PC-3 (cell line): ENCODE results near the gene MAGEL2. TPM values are rescaled to one million over a fixed set of nuclear protein-coding genes. Genes with fewer than 3 reads are reported as not detected.

Experiments used
- ATAC-seq: fragments of 200-7000 bp; cut with Tn5 transposase; 2 replicates; pipeline ENCODE4 v1.9.1; 2020; ENCODE audit warnings: mild to moderate bottlenecking, moderate library complexity
- BruUV-seq: library from RNA; stranded (reverse); fragments of 400-500 nt; replicated peaks from 2 replicates; lab custom pipeline; 2021; lab: Mats Ljungman, UMichigan
- CTCF ChIA-PET: fragments of 300-600 bp; sonication (Branson Sonifier 250); formaldehyde crosslinking; loops from one replicate; lab custom pipeline; 2022; ENCODE audit warnings: antibody characterized with exemption; lab: Charles Lee
- POLR2A ChIA-PET: fragments of 300-600 bp; sonication (Branson Sonifier 250); formaldehyde crosslinking; loops from one replicate; lab custom pipeline; 2022; ENCODE audit warnings: antibody characterized with exemption; ENCODE audit not compliant: unreplicated experiment; lab: Charles Lee
- DNase-seq: peaks from one replicate; pipeline ENCODE4 v3.0.0-alpha.2; 2015
- H2AFZ ChIP-seq: fragments of 300-600 bp; sonication (generic); 2 replicates; pipeline ENCODE4 v1.6.0; 2016; ENCODE audit warnings: antibody characterized with exemption, low read length
- H3F3A ChIP-seq: fragments of 300-600 bp; sonication (generic); one replicate; pipeline ENCODE4 v1.6.0; 2017; ENCODE audit warnings: antibody characterized with exemption, low read length, control low read depth, mild to moderate bottlenecking; ENCODE audit not compliant: unreplicated experiment
- H3K27ac ChIP-seq: fragments of 300-600 bp; sonication (generic); 2 replicates; pipeline ENCODE4 v1.5.1; 2016; ENCODE audit warnings: mild to moderate bottlenecking, low read length
- H3K27me3 ChIP-seq: fragments of 300-600 bp; sonication (generic); 2 replicates; pipeline ENCODE4 v1.6.1; 2016; ENCODE audit warnings: low read length, mixed read lengths
- H3K36me3 ChIP-seq: fragments of 300-600 bp; sonication (generic); 2 replicates; pipeline ENCODE4 v1.6.1; 2016; ENCODE audit warnings: low read depth, mixed run types, low read length, mixed read lengths
- H3K4me1 ChIP-seq: fragments of 300-600 bp; sonication (generic); 2 replicates; pipeline ENCODE4 v1.5.1; 2016; ENCODE audit warnings: low read length; ENCODE audit not compliant: insufficient read depth
- H3K4me2 ChIP-seq: fragments of 300-600 bp; sonication (generic); 2 replicates; pipeline ENCODE4 v1.6.0; 2016; ENCODE audit warnings: low read length
- H3K4me3 ChIP-seq: fragments of 300-600 bp; sonication (generic); 2 replicates; pipeline ENCODE4 v1.5.1; 2016; ENCODE audit warnings: mild to moderate bottlenecking, low read length, mixed read lengths
- H3K79me2 ChIP-seq: fragments of 300-600 bp; sonication (generic); 2 replicates; pipeline ENCODE4 v1.6.1; 2017; ENCODE audit warnings: low read length, mixed read lengths
- H3K9ac ChIP-seq: fragments of 300-600 bp; sonication (generic); 2 replicates; pipeline ENCODE4 v1.6.0; 2016; ENCODE audit warnings: mild to moderate bottlenecking, low read length
- H3K9me2 ChIP-seq: fragments of 300-600 bp; sonication (generic); replicated peaks from 2 replicates; pipeline ENCODE4 v1.6.1; 2016; ENCODE audit warnings: mixed run types, low read length, mixed read lengths
- H3K9me3 ChIP-seq: fragments of 300-600 bp; sonication (generic); 2 replicates; pipeline ENCODE4 v1.6.1; 2016; ENCODE audit warnings: low read length, mixed read lengths
- H4K20me1 ChIP-seq: fragments of 300-600 bp; sonication (generic); 2 replicates; pipeline ENCODE4 v1.6.1; 2016; ENCODE audit warnings: low read length, mixed read lengths
- CTCF ChIP-seq: fragments of 300-600 bp; sonication (generic); conservative IDR thresholded peaks from 2 replicates; pipeline ENCODE4 v1.5.1; 2017; ENCODE audit warnings: antibody characterized with exemption, low read depth, mild to moderate bottlenecking, low read length
- EZH2 ChIP-seq: fragments of 300-600 bp; sonication (generic); IDR thresholded peaks from one replicate; pipeline ENCODE4 v1.6.1; 2017; ENCODE audit warnings: antibody characterized with exemption, mild to moderate bottlenecking, low read length; ENCODE audit not compliant: unreplicated experiment
- EZH2phosphoT487 ChIP-seq: fragments of 300-600 bp; sonication (generic); IDR thresholded peaks from 2 replicates; pipeline ENCODE4 v1.6.1; 2018; ENCODE audit warnings: mild to moderate bottlenecking, antibody characterized with exemption, low read length, borderline replicate concordance
- intact Hi-C: fragments of 100-400 bp; cut with micrococcal nuclease; formaldehyde crosslinking; loops from 2 replicates; pipeline ENCODE4 v1.9.0; 2023
- total RNA-seq: library from RNA; depleted of rRNA; stranded (reverse); fragments of >200 nt; gene quantifications from 2 replicates; pipeline ENCODE4 v1.2.3, GENCODE V29; 2014

The MAGEL2 gene
- total RNA-seq, 1 experiment from 2014 or later: not detected

GRCh38 chr15:23694592-23694991 is 46.9 kb upstream of the MAGEL2 start:
- no peak for ATAC-seq
- no peak overlapping the region for H3K27ac ChIP-seq
- peaks cover 13% of the 10 kb centered on the region; the same call in 1 of the 2 replicates for H3K9me3 ChIP-seq
- no peak overlapping the region for H2AFZ ChIP-seq
- no peaks in the 10 kb centered on the region for H3K36me3 ChIP-seq
- no peaks in the 10 kb centered on the region for H3K79me2 ChIP-seq
- H3K4me3 ChIP-seq: no peak overlapping the region
- intact Hi-C loops: no loop called here
- BruUV-seq: no TSS peak
- POLR2A ChIA-PET: no interaction called here
- TF ChIP-seq CTCF (no peak), EZH2phosphoT487 (no peak), EZH2 (no peak)
- DNase-seq: no peak
- H4K20me1 ChIP-seq: no peaks in the 10 kb centered on the region
- H3K9ac ChIP-seq: no peak overlapping the region
- H3F3A ChIP-seq: no peaks in the 10 kb centered on the region
- CTCF ChIA-PET: no interaction called here
- H3K4me1 ChIP-seq: no peaks in the 10 kb centered on the region
- H3K4me2 ChIP-seq: no peak overlapping the region
- no peaks in the 10 kb centered on the region for H3K9me2 ChIP-seq
- H3K27me3 ChIP-seq: no peaks in the 10 kb centered on the region

GRCh38 chr15:23690450-23690852 is 42.8 kb upstream of the MAGEL2 start:
- no peaks in the 10 kb centered on the region for H3K27me3 ChIP-seq
- no peak for ATAC-seq

GRCh38 chr15:23690015-23690414 is 42.3 kb upstream of the MAGEL2 start:
- ATAC-seq (no peak), DNase-seq (no peak)
- Histone ChIP-seq H3K27ac (no peak overlapping the region), H3K27me3 (no peaks in the 10 kb centered on the region), H2AFZ (no peak overlapping the region), H3K36me3 (no peaks in the 10 kb centered on the region), H3K79me2 (no peaks in the 10 kb centered on the region), H3K9me3 (peaks cover 15% of the 10 kb centered on the region), H3K9me2 (no peaks in the 10 kb centered on the region), H3F3A (no peaks in the 10 kb centered on the region), H3K4me3 (no peak overlapping the region), H3K4me1 (no peaks in the 10 kb centered on the region), H3K9ac (no peak overlapping the region), H3K4me2 (no peak overlapping the region), H4K20me1 (no peaks in the 10 kb centered on the region)
- intact Hi-C loops: no loop called here
- ChIA-PET POLR2A (no interaction called here), CTCF (no interaction called here)
- TF ChIP-seq EZH2phosphoT487: no peak
- TF ChIP-seq EZH2: no peak
- no peak for TF ChIP-seq CTCF
- no TSS peak for BruUV-seq

More at GRCh38 chr15:23690450-23690852, 42.8 kb upstream of the MAGEL2 start:
- Histone ChIP-seq H3K4me3 (no peak overlapping the region), H3K79me2 (no peaks in the 10 kb centered on the region), H3K36me3 (no peaks in the 10 kb centered on the region), H3K4me1 (no peaks in the 10 kb centered on the region), H3K27ac (no peak overlapping the region), H4K20me1 (no peaks in the 10 kb centered on the region), H3K9me3 (peaks cover 16% of the 10 kb centered on the region), H3K9me2 (no peaks in the 10 kb centered on the region), H3K9ac (no peak overlapping the region), H3K4me2 (no peak overlapping the region), H3F3A (no peaks in the 10 kb centered on the region), H2AFZ (no peak overlapping the region)
- POLR2A ChIA-PET: no interaction called here
- CTCF ChIA-PET: no interaction called here
- DNase-seq: no peak
- TF ChIP-seq CTCF: no peak
- no peak for TF ChIP-seq EZH2phosphoT487
- no peak for TF ChIP-seq EZH2
- BruUV-seq: no TSS peak
- intact Hi-C loops: no loop called here
